ENCODE results near the gene SGO2. TPM values are rescaled to one million over a fixed set of nuclear protein-coding genes. Genes with fewer than 3 reads are reported as not detected.

SGO2 gene
- total and polyA plus RNA-seq, 8 donors, result 0.58 to 6.7 (median 1.2) TPM

DNA sequence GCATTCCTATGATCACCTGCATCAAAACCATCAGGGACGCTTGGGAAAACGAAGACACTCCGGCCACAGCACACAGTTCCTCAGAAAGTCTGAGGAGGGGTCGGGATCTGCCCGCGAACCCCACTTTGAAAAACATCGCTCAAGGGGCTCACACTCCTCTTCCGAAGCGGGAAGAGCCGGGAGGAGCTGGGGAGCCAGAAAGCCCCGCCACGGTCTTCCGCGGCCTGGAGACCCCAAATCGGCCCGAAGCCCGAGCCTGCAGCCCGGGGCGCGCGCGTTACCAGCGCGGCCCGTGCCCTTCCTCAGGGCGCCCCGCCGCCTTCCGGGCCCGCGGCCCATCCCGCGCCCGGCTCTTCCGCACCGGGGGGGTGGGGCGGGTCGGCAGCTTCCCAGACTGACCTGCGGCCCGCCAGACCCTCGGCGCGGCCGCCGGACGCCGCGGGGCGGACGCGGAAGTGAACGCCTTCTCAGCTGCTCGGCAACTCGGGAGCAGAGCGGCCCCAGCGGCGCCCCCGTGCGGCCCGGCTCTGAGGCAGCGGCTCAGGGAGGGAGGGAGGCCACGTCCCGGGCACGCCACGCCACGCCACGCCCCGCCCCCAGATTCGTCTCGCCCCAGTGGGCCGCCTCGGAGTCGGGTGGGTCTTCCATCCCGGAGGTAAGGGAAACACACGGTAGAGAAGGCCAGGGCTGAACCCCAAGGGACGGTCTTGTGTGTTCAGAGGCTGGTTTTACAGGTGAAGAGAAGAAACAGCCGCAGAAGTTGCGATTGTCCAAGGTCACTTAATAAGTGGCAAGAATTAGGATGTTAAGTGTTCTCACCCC, 16.2 kb upstream of the SGO2 start, which contains the start of gene KCTD18:
KCTD18 (minus strand) TSS at position 457 of the 822 bp plus-strand sequence. CDS start 3,052 bp downstream, outside the sequence.
- intact Hi-C loops (cut with DNase I; ENCODE audit: low total_unique reads), result no loop called here
- DNase-seq, result peak; percentile 92 to 97
- TF ChIP-seq POLR2AphosphoS5 (IDR thresholded peaks at IDR 0.05), result peak; percentile 51 to 94 (median 87)
- TF ChIP-seq, protein P1, sequence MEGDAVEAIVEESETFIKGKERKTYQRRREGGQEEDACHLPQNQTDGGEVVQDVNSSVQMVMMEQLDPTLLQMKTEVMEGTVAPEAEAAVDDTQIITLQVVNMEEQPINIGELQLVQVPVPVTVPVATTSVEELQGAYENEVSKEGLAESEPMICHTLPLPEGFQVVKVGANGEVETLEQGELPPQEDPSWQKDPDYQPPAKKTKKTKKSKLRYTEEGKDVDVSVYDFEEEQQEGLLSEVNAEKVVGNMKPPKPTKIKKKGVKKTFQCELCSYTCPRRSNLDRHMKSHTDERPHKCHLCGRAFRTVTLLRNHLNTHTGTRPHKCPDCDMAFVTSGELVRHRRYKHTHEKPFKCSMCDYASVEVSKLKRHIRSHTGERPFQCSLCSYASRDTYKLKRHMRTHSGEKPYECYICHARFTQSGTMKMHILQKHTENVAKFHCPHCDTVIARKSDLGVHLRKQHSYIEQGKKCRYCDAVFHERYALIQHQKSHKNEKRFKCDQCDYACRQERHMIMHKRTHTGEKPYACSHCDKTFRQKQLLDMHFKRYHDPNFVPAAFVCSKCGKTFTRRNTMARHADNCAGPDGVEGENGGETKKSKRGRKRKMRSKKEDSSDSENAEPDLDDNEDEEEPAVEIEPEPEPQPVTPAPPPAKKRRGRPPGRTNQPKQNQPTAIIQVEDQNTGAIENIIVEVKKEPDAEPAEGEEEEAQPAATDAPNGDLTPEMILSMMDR (IDR thresholded peaks at IDR 0.05), result peak in 5 of 7 experiments; percentile 46 to 90 (median 75)
- TF ChIP-seq POLR2A (IDR thresholded peaks at IDR 0.05), result no peak
- TF ChIP-seq EP300 (IDR thresholded peaks at IDR 0.05), result no peak
- H3K36me3 ChIP-seq, result peaks cover 0 to 8% (median 3%) of the 10 kb centered on the region in 4 donors
- WGBS, 5 donors, result 0 to 2% (median 1%) methylated on average over 15 to 78 of the region's 78 CpGs
- H3K4me3 ChIP-seq, result peak within 1 kb of the TSS; percentile 73 to 88 (median 84)
- peaks cover 0 to 13% (median 0%) of the 10 kb centered on the region in 3 donors for H3K27me3 ChIP-seq
- H3K9me3 ChIP-seq, result no peaks in the 10 kb centered on the region
- peaks cover 0 to 25% (median 16%) of the 10 kb centered on the region in 4 donors for H3K4me1 ChIP-seq
- peak within 1 kb of the TSS; percentile 78 to 91 (median 80) for H3K27ac ChIP-seq

DNA sequence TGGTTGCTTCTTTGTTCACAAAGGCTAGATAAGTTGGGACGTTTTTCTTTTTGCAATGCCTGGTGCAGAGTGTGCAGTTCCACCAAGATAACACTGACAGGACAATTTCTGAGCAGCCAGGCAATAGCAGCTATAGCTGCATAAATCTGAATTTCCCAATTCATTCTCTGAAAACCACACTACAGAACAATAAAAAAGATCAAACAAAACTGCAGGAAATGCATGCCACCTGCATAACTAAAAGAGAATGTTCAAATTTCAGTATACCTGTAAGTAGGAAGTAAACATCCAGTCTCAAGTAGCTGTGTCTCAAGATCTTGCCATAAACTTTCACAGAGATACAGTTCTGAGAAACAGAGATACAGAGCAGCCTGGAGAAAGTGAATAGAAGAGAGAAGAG, 10.9 kb upstream of the SGO2 start:
- Histone ChIP-seq H3K9me3 (no peaks in the 10 kb centered on the region), H3K4me1 (peaks cover 0 to 8% (median 3%) of the 10 kb centered on the region in 4 donors), H3K4me3 (no peak overlapping the region), H3K27me3 (peaks cover 0 to 13% (median 0%) of the 10 kb centered on the region in 3 donors), H3K36me3 (no peaks in the 10 kb centered on the region), H3K27ac (no peak overlapping the region)
- WGBS, 5 donors, result 12 to 30% (median 17%) methylated on average over 1 of the region's 1 CpG
- intact Hi-C loops (cut with DNase I; ENCODE audit: low total_unique reads), result no loop called here
- TF ChIP-seq EP300 (IDR thresholded peaks at IDR 0.05) (no peak), POLR2A (IDR thresholded peaks at IDR 0.05) (no peak), POLR2AphosphoS5 (IDR thresholded peaks at IDR 0.05) (no peak)
- TF ChIP-seq, protein P1 (IDR thresholded peaks at IDR 0.05), result no peak
- no peak for DNase-seq

DNA sequence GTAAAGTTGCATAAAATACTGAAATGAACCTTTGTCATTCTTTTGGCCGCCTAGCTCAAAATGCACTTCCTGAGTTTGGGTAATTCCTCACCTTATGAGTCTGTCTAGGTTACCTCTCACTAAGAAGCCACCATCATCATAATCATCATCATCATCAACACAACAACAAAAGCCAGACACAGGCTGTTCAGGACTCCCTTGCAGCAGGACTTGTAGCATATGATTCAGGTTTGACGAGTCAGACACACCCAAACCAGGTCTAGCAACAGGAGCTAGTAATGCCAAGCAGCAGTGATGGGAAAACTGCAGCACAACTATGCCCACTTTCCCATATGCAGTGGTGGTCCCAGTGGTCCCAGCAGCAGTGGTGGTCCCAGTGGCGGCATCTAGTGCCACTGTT, 2.8 kb upstream of the SGO2 start:
- intact Hi-C loops (cut with DNase I; ENCODE audit: low total_unique reads), result no loop called here
- Histone ChIP-seq H3K27ac (no peak overlapping the region), H3K27me3 (peaks cover 0 to 12% (median 0%) of the 10 kb centered on the region in 3 donors), H3K4me3 (no peak overlapping the region), H3K4me1 (peaks cover 6 to 11% (median 10%) of the 10 kb centered on the region in 4 donors), H3K36me3 (no peaks in the 10 kb centered on the region), H3K9me3 (no peaks in the 10 kb centered on the region)
- TF ChIP-seq POLR2AphosphoS5 (IDR thresholded peaks at IDR 0.05) (no peak), EP300 (IDR thresholded peaks at IDR 0.05) (no peak)
- TF ChIP-seq, protein P1 (IDR thresholded peaks at IDR 0.05), result no peak
- 65 to 83% (median 78%) methylated on average over 3 of the region's 3 CpGs for WGBS, 5 donors
- no peak for DNase-seq

DNA sequence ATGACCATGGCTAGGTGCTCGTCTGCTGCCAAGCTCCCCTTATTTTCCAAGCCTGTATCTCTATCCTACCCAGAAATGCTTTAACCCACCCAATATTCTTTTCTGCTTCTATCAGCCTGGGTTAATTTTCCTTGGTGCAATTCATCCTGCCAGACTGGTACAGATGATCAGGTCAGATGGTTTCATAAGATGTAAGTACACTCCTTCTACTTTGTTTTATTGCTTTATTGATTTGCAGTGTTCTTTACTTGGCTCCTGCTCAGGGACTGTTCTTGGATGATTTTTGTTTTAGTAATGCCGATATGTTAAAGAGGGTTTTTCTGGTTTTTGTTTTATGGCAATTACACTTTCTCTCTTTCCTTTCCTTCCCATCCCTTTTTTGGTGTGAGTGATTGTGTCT, 2.4 kb upstream of the SGO2 start:
- 84 to 92% (median 87%) methylated on average over 2 of the region's 2 CpGs for WGBS, 5 donors
- Histone ChIP-seq H3K27me3 (peaks cover 0 to 12% (median 0%) of the 10 kb centered on the region in 3 donors), H3K9me3 (no peaks in the 10 kb centered on the region), H3K27ac (no peak overlapping the region), H3K36me3 (no peaks in the 10 kb centered on the region), H3K4me1 (peaks cover 6 to 11% (median 10%) of the 10 kb centered on the region in 4 donors), H3K4me3 (no peak overlapping the region)
- DNase-seq, result no peak
- intact Hi-C loops (cut with DNase I; ENCODE audit: low total_unique reads), result no loop called here
- TF ChIP-seq POLR2AphosphoS5 (IDR thresholded peaks at IDR 0.05) (no peak), EP300 (IDR thresholded peaks at IDR 0.05) (no peak), POLR2A (IDR thresholded peaks at IDR 0.05) (no peak)
- TF ChIP-seq, protein P1 (IDR thresholded peaks at IDR 0.05), result no peak
